ENCODE results near the gene FAM227A. TPM values are rescaled to one million over a fixed set of nuclear protein-coding genes. Genes with fewer than 3 reads are reported as not detected.
"Not testable (repeated sequence)": the region's sequence is repeated elsewhere in the genome, so short reads cannot be mapped to it uniquely, and the experiment has no call there.

Gene FAM227A
- total and polyA plus RNA-seq, 12 donors = 0.43 to 7.3 (median 0.90) TPM

DNA sequence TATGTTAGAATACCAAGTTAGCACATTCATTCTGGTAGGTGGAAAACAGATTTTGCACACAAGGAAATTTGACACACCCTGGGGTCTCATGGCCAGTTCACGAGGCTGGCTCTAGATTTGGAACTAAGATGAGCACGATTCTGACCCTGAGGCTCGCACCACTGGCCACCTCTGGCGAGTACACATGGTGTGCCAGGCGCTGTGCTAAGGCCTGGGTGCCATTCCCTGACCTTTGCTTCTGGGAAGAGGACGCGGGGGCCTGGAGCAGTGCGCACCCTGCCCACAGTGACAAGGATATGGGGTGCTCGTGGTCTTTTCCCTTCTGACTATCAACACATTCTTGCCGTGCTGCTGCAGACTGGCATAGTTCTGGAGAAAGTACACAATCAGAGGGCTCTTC, 56.7 kb downstream of the FAM227A start:
- Histone ChIP-seq H3K4me1 (replicated peaks in 1 of 2) (no peaks in the 10 kb centered on the region), H3K36me3 (replicated peaks in 1 of 2) (no peaks in the 10 kb centered on the region), H3K9me3 (replicated peaks in 1 of 3) (no peaks in the 10 kb centered on the region), H3K27ac (no peak overlapping the region), H3K27me3 (no peaks in the 10 kb centered on the region), H3K4me3 (no peak overlapping the region)
- no peak for DNase-seq
- TF ChIP-seq, protein P1, sequence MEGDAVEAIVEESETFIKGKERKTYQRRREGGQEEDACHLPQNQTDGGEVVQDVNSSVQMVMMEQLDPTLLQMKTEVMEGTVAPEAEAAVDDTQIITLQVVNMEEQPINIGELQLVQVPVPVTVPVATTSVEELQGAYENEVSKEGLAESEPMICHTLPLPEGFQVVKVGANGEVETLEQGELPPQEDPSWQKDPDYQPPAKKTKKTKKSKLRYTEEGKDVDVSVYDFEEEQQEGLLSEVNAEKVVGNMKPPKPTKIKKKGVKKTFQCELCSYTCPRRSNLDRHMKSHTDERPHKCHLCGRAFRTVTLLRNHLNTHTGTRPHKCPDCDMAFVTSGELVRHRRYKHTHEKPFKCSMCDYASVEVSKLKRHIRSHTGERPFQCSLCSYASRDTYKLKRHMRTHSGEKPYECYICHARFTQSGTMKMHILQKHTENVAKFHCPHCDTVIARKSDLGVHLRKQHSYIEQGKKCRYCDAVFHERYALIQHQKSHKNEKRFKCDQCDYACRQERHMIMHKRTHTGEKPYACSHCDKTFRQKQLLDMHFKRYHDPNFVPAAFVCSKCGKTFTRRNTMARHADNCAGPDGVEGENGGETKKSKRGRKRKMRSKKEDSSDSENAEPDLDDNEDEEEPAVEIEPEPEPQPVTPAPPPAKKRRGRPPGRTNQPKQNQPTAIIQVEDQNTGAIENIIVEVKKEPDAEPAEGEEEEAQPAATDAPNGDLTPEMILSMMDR (IDR thresholded peaks at IDR 0.05) = no peak
- no peak for TF ChIP-seq POLR2A (IDR thresholded peaks at IDR 0.05)
- intact Hi-C loops (cut with DNase I) = no loop called here
- 90 to 95% (median 94%) methylated on average over 6 to 10 of the region's 10 CpGs for WGBS, 4 donors

DNA sequence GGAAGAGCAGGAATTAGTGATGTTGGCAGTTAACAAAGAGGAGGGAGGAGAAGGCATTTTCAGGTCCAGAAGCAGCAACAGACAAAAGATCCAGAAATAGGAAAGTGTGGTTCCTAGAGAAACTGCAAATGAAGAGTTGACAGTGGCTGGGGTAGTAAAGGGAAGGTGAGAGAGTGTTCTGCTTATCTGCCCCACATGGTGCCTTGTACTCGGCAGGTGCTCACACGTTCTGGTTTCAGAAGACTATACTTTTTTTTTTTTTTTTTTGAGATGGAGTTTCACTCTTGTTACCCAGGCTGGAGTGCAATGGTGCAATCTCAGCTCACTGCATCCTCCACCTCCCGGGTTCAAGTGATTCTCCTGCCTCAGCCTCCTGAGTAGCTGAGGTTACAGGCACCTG, 73.3 kb downstream of the FAM227A start:
- H3K4me3 ChIP-seq; H3K36me3 ChIP-seq (replicated peaks in 1 of 2); H3K27me3 ChIP-seq; intact Hi-C loops (cut with DNase I); H3K9me3 ChIP-seq (replicated peaks in 1 of 3); H3K27ac ChIP-seq; H3K4me1 ChIP-seq (replicated peaks in 1 of 2); DNase-seq: not testable (repeated sequence)
- 80 to 87% (median 82%) methylated on average over 2 to 3 of the region's 3 CpGs for WGBS, 4 donors

DNA sequence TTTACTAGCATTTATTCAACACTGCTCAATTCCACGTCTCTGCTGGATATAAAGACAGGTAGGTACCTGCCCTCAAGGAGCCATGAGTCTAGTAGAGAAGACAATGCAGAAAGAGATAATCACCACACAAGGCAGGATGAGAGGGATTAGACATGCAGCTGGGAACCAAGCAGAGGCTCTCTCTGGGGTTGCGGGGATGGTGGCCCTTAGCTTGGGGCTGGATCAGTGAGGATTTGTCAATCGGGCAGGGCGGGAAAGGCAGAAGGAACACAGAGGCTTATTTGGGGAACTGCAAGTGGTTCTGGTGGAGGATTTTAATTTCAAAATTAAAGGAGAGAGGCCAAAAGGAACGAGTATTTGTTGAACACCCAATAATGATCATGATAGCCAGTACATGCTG, 77.7 kb downstream of the FAM227A start:
- Histone ChIP-seq H3K36me3 (replicated peaks in 1 of 2) (no peaks in the 10 kb centered on the region), H3K4me1 (replicated peaks in 1 of 2) (no peaks in the 10 kb centered on the region), H3K9me3 (replicated peaks in 1 of 3) (no peaks in the 10 kb centered on the region), H3K27me3 (no peaks in the 10 kb centered on the region), H3K4me3 (no peak overlapping the region), H3K27ac (no peak overlapping the region)
- TF ChIP-seq POLR2A (IDR thresholded peaks at IDR 0.05) = no peak
- TF ChIP-seq, protein P1 (IDR thresholded peaks at IDR 0.05) = no peak
- no peak for DNase-seq
- intact Hi-C loops (cut with DNase I) = loop anchor here in 1 of 2 donors (10.0 kb wide), 1 partner anchor 514 kb away; no protein-coding TSS in a partner anchor
- WGBS, 4 donors = 56 to 74% (median 69%) methylated on average over 5 of the region's 5 CpGs

DNA sequence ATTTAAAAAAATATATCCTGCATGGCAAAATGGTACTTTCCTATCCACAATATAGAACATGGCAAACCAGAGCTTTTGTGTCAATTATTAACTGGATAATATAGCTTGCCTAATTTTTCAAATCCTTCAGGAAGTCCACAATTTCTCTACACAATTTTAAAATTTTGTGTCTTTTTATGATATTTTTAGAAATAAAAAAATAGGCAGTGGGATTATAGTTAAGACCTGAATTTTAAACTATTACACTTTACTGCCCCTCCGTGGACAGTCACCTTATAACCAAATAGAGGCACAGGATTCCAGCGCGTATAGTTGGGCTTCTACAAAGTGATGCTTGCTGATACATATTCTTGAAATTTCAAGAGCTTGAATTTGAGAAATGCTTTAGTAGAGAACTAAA, 84.1 kb downstream of the FAM227A start:
- WGBS, 4 donors = 0 to 6% (median 2%) methylated on average over 3 of the region's 3 CpGs
- Histone ChIP-seq H3K36me3 (replicated peaks in 1 of 2) (no peaks in the 10 kb centered on the region), H3K9me3 (replicated peaks in 1 of 3) (peaks cover 0 to 7% (median 0%) of the 10 kb centered on the region in 3 donors), H3K27me3 (no peaks in the 10 kb centered on the region), H3K4me1 (replicated peaks in 1 of 2) (peaks cover 0 to 11% of the 10 kb centered on the region in 2 donors), H3K27ac (no peak overlapping the region), H3K4me3 (no peak overlapping the region)
- DNase-seq = peak in 6 of 7 donors; percentile 21 to 63 (median 40)
- TF ChIP-seq, protein P1 (IDR thresholded peaks at IDR 0.05) = peak; percentile 24 to 59 (median 42)
- TF ChIP-seq POLR2A (IDR thresholded peaks at IDR 0.05) = no peak
- intact Hi-C loops (cut with DNase I) = loop anchor here (5.0 to 10.0 kb wide), 2 partner anchors 507 to 520 kb away; no protein-coding TSS in a partner anchor

DNA sequence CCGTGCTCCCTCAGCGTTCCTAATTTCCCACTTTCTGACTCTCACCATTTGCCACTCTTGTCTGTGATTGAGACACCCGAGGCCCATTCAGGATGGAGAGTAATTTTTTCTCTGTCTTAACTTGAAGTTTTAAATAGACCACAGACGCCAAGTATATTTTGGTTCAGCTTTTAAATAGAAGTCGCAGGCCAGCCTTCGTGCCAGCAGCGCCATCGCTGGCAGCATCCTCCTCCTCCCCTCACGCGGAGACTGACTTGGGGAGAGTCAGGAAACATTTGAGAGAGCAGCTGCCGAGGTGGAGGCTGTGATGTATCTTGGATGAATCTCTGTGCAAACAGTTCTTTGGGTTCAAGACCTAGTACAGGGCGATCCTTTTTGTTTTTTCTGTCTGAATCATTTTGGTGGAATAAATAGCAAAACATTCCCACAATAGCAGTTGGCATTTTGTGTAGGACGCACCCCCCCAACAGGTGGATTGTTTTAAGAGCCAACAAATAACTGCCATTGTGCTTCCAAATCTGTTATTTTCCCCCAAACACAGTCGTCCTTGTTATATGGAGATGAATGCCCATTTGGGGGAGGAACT, 85.3 kb downstream of the FAM227A start:
- intact Hi-C loops (cut with DNase I) = loop anchor here (5.0 to 10.0 kb wide), 2 partner anchors 506 to 519 kb away; no protein-coding TSS in a partner anchor
- peaks cover 0 to 11% of the 10 kb centered on the region in 2 donors for H3K4me1 ChIP-seq (replicated peaks in 1 of 2)
- TF ChIP-seq POLR2A (IDR thresholded peaks at IDR 0.05) = no peak
- TF ChIP-seq, protein P1 (IDR thresholded peaks at IDR 0.05) = no peak

More for the DNA sequence above, 85.3 kb downstream of the FAM227A start:
- Histone ChIP-seq H3K36me3 (replicated peaks in 1 of 2) (no peaks in the 10 kb centered on the region), H3K4me3 (peak overlapping the region in 2 of 4 donors; percentile 52 to 64), H3K27me3 (no peaks in the 10 kb centered on the region), H3K9me3 (replicated peaks in 1 of 3) (peaks cover 0 to 7% (median 0%) of the 10 kb centered on the region in 3 donors), H3K27ac (peak overlapping the region in 2 of 5 donors; percentile 55 to 82)
- peak in 6 of 7 donors; percentile 27 to 59 (median 36) for DNase-seq
- WGBS, 4 donors = 1 to 3% (median 3%) methylated on average over 10 to 14 of the region's 14 CpGs
